IMR-90 (cell line): ENCODE results near the gene PGGT1B. TPM values are rescaled to one million over a fixed set of nuclear protein-coding genes. Genes with fewer than 3 reads are reported as not detected.

ENCODE experiments used
- ATAC-seq: fragments of 200-7000 bp; cut with Tn5 transposase; 2 replicates; pipeline ENCODE4 v1.9.1; 2020; ENCODE audit warnings: low read depth, mild to moderate bottlenecking, moderate library complexity
- BruUV-seq: library from RNA; stranded (reverse); fragments of 400-500 nt; replicated peaks from 2 replicates; lab custom pipeline; 2021; lab: Mats Ljungman, UMichigan
- CTCF ChIA-PET: fragments of 300-600 bp; formaldehyde crosslinking; extraction: SDS; loops from one replicate; lab custom pipeline; 2021; ENCODE audit warnings: antibody characterized with exemption; lab: Yijun Ruan, JAX
- POLR2A ChIA-PET: fragments of 300-600 bp; sonication (Branson Sonifier 250); formaldehyde crosslinking; loops from one replicate; lab custom pipeline; 2022; ENCODE audit warnings: antibody characterized with exemption; ENCODE audit not compliant: unreplicated experiment; lab: Charles Lee
- DNase-seq: peaks from one replicate; pipeline ENCODE4 v3.0.0; 2013
- H2AFZ ChIP-seq: replicated peaks from 2 replicates; pipeline ENCODE3; 2013; ENCODE audit warnings: low read length, mild to moderate bottlenecking; ENCODE audit not compliant: poor library complexity
- H2AK5ac ChIP-seq: 2 replicates; pipeline ENCODE4 v1.6.1; 2013; ENCODE audit warnings: low read depth, low read length, inconsistent platforms
- H2AK9ac ChIP-seq: replicated peaks from 2 replicates; pipeline ENCODE3; 2013; ENCODE audit warnings: mild to moderate bottlenecking, low read depth, low read length, moderate library complexity; ENCODE audit not compliant: poor library complexity
- H2BK120ac ChIP-seq: 2 replicates; pipeline ENCODE4 v1.6.1; 2013; ENCODE audit warnings: low read depth, low read length, inconsistent platforms
- H2BK15ac ChIP-seq: 3 replicates; pipeline ENCODE4 v1.6.1; 2013; ENCODE audit warnings: low read depth, low read length, inconsistent platforms
- H2BK20ac ChIP-seq: 2 replicates; pipeline ENCODE4 v1.6.1; 2013; ENCODE audit warnings: low read depth, mild to moderate bottlenecking, inconsistent platforms, low read length, moderate library complexity
- H2BK5ac ChIP-seq: 2 replicates; pipeline ENCODE4 v1.6.1; 2013; ENCODE audit warnings: mild to moderate bottlenecking, low read depth, low read length, inconsistent platforms; ENCODE audit not compliant: poor library complexity, severe bottlenecking
- H3K14ac ChIP-seq: replicated peaks from 2 replicates; pipeline ENCODE4 v1.6.1; 2013; ENCODE audit warnings: low read depth, low read length, inconsistent platforms
- H3K18ac ChIP-seq: 2 replicates; pipeline ENCODE4 v1.6.1; 2013; ENCODE audit warnings: low read depth, low read length, control low read depth
- H3K23ac ChIP-seq: 2 replicates; pipeline ENCODE4 v1.6.1; 2013; ENCODE audit warnings: low read depth, low read length, inconsistent platforms
- H3K27ac ChIP-seq: 2 replicates; pipeline ENCODE4 v1.5.1; 2013; ENCODE audit warnings: mild to moderate bottlenecking, control low read depth, low read length; ENCODE audit not compliant: insufficient read depth
- H3K27me3 ChIP-seq: 2 replicates; pipeline ENCODE4 v1.6.1; 2013; ENCODE audit warnings: low read length; ENCODE audit not compliant: control insufficient read depth, insufficient read depth
- H3K36me3 ChIP-seq: 2 replicates; pipeline ENCODE4 v1.6.1; 2013; ENCODE audit warnings: low read length, mixed read lengths; ENCODE audit not compliant: control insufficient read depth, insufficient read depth
- H3K4ac ChIP-seq: 2 replicates; pipeline ENCODE4 v1.6.1; 2013; ENCODE audit warnings: low read depth, low read length, inconsistent platforms
- H3K4me1 ChIP-seq: 2 replicates; pipeline ENCODE4 v1.6.1; 2013; ENCODE audit warnings: low read length, mixed read lengths; ENCODE audit not compliant: control insufficient read depth, insufficient read depth
- H3K4me2 ChIP-seq: 2 replicates; pipeline ENCODE4 v1.6.1; 2013; ENCODE audit warnings: low read depth, mild to moderate bottlenecking, control low read depth, low read length, moderate library complexity
- H3K4me3 ChIP-seq: 2 replicates; pipeline ENCODE4 v1.5.1; 2013; ENCODE audit warnings: low read depth, mild to moderate bottlenecking, control low read depth, low read length, moderate library complexity; ENCODE audit not compliant: insufficient read depth
- H3K56ac ChIP-seq: 2 replicates; pipeline ENCODE4 v1.6.1; 2013; ENCODE audit warnings: low read length, inconsistent platforms; ENCODE audit not compliant: insufficient read depth; ENCODE audit errors: extremely low read depth
- H3K79me1 ChIP-seq, 2 experiments: 2 replicates each; pipeline ENCODE4 v1.6.1; 2013; ENCODE audit warnings: low read length in 2 of 2, inconsistent platforms in 1 of 2, low read depth in 1 of 2
- H3K9ac ChIP-seq: 2 replicates; pipeline ENCODE4 v1.6.1; 2013; ENCODE audit warnings: low read depth, low read length, control low read depth
- H3K9me1 ChIP-seq: 2 replicates; pipeline ENCODE4 v1.6.1; 2013; ENCODE audit warnings: low read length, inconsistent platforms; ENCODE audit not compliant: insufficient read depth
- H3K9me3 ChIP-seq: 2 replicates; pipeline ENCODE4 v1.6.1; 2013; ENCODE audit warnings: low read length; ENCODE audit not compliant: control insufficient read depth, insufficient read depth
- H4K20me1 ChIP-seq: 2 replicates; pipeline ENCODE4 v1.6.1; 2013; ENCODE audit warnings: low read length, inconsistent platforms; ENCODE audit not compliant: insufficient read depth
- H4K5ac ChIP-seq: 2 replicates; pipeline ENCODE4 v1.6.1; 2013; ENCODE audit warnings: mild to moderate bottlenecking, low read depth, low read length, control low read depth
- H4K8ac ChIP-seq, 2 experiments: 2 replicates each; pipeline ENCODE4 v1.6.1; 2013; ENCODE audit warnings: low read depth in 2 of 2, low read length in 2 of 2, control low read depth in 1 of 2, inconsistent platforms in 1 of 2
- H4K91ac ChIP-seq: 2 replicates; pipeline ENCODE4 v1.6.1; 2013; ENCODE audit warnings: low read depth, low read length, inconsistent platforms; ENCODE audit not compliant: insufficient read depth
- BHLHE40 ChIP-seq: fragments of 150-350 bp; IDR thresholded peaks from 2 replicates; pipeline ENCODE4 v1.6.1; 2016; ENCODE audit warnings: mild to moderate bottlenecking, low read depth, low read length
- CEBPB ChIP-seq: IDR thresholded peaks from 2 replicates; pipeline ENCODE4 v1.6.1; 2012; ENCODE audit warnings: low read depth, low read length, improper control_type of control experiment
- CHD1 ChIP-seq: IDR thresholded peaks from 2 replicates; pipeline ENCODE4 v1.6.1; 2012; ENCODE audit warnings: low read depth, low read length, improper control_type of control experiment
- CTCF ChIP-seq: conservative IDR thresholded peaks from 2 replicates; pipeline ENCODE4 v1.5.1; 2012; ENCODE audit warnings: mild to moderate bottlenecking, low read depth, low read length, improper control_type of control experiment
- ELK1 ChIP-seq: fragments of 150-350 bp; IDR thresholded peaks from 2 replicates; pipeline ENCODE4 v1.6.1; 2016; ENCODE audit warnings: low read depth, mild to moderate bottlenecking, low read length, moderate library complexity, borderline replicate concordance
- FOS ChIP-seq: fragments of 150-350 bp; IDR thresholded peaks from 2 replicates; pipeline ENCODE4 v1.6.1; 2016; ENCODE audit warnings: low read depth, low read length
- MAFK ChIP-seq: IDR thresholded peaks from 2 replicates; pipeline ENCODE4 v1.6.1; 2012; ENCODE audit warnings: low read depth, low read length, improper control_type of control experiment
- MAZ ChIP-seq: IDR thresholded peaks from 2 replicates; pipeline ENCODE4 v1.6.1; 2012; ENCODE audit warnings: low read depth, mild to moderate bottlenecking, low read length, improper control_type of control experiment, moderate library complexity, borderline replicate concordance
- MXI1 ChIP-seq: IDR thresholded peaks from 2 replicates; pipeline ENCODE4 v1.6.1; 2012; ENCODE audit warnings: low read depth, mild to moderate bottlenecking, low read length, moderate library complexity, borderline replicate concordance
- POLR2A ChIP-seq: IDR thresholded peaks from 2 replicates; pipeline ENCODE4 v1.6.1; 2012; ENCODE audit warnings: mild to moderate bottlenecking, low read depth, low read length
- RAD21 ChIP-seq: IDR thresholded peaks from 2 replicates; pipeline ENCODE4 v1.6.1; 2012; ENCODE audit warnings: low read length, improper control_type of control experiment
- RFX5 ChIP-seq: IDR thresholded peaks from 2 replicates; pipeline ENCODE4 v1.8.0; 2012; ENCODE audit warnings: low read depth, mild to moderate bottlenecking, low read length, moderate library complexity
- SMC3 ChIP-seq: fragments of 150-350 bp; IDR thresholded peaks from 2 replicates; pipeline ENCODE4 v1.6.1; 2016; ENCODE audit warnings: low read depth, mild to moderate bottlenecking, antibody characterized with exemption, low read length, moderate library complexity
- dilution Hi-C: fragments of 300-500 bp; cut with HindIII; formaldehyde crosslinking; loops from one replicate; pipeline ENCODE4 v1.14.3; 2018; ENCODE audit warnings: low sequenced_read_pairs; ENCODE audit not compliant: unreplicated experiment
- in situ Hi-C: fragments of 300-500 bp; cut with MboI; formaldehyde crosslinking; loops from 3 replicates; pipeline ENCODE4 v1.14.3; 2019; ENCODE audit warnings: low sequenced_read_pairs, inconsistent platforms, mixed read lengths
- intact Hi-C: fragments of 100-400 bp; cut with micrococcal nuclease; formaldehyde crosslinking; loops from 2 replicates; pipeline ENCODE4 v1.10.0; 2022
- polyA plus RNA-seq, 3 experiments: library from polyadenylated mRNA; depleted of rRNA; stranded (reverse); fragments of >200 nt; gene quantifications; 2 replicates each; pipeline ENCODE4 v1.2.3, GENCODE V29; 2012; ENCODE audit warnings: low replicate concordance in 1 of 3
- total RNA-seq: library from RNA; depleted of rRNA; stranded (reverse); fragments of >200 nt; gene quantifications from 2 replicates; pipeline ENCODE4 v1.2.3, GENCODE V29; 2012

Gene PGGT1B
- total and polyA plus RNA-seq, 2 of the 4 experiments (the other 2 are of a cell fraction): 2.1 to 19.2 TPM

GRCh38 chr5:115246361-115246991 lies 16.2 kb downstream of the PGGT1B start (continued):
- no peak for TF ChIP-seq BHLHE40

- H3K23ac ChIP-seq: peak overlapping the region; percentile 3; the same call in 1 of the 2 replicates
- H4K8ac ChIP-seq: no peak overlapping the region
- dilution Hi-C loops: no loop called here
- H2BK20ac ChIP-seq: no peak overlapping the region
- no peak overlapping the region for H2AFZ ChIP-seq
- H2AK9ac ChIP-seq: no peak overlapping the region
- ATAC-seq (peak; percentile 66), DNase-seq (peak; percentile 53)
- H3K18ac ChIP-seq: no peak overlapping the region
- no peak overlapping the region for H3K9ac ChIP-seq
- no peak overlapping the region for H2AK5ac ChIP-seq
- 0 out of 2 replicates have a peak, but pooled peaks cover 3% of the 10 kb centered on the region for H3K9me1 ChIP-seq
- H3K4me1 ChIP-seq: peaks cover 6% of the 10 kb centered on the region
- ChIA-PET POLR2A (interaction anchor here (0.6 kb wide), 1 partner anchor 136 kb away, joined by 7 read pairs; no protein-coding TSS in a partner anchor), CTCF (interaction anchor here (0.6 kb wide), 1 partner anchor 242 kb away, joined by 8 read pairs; no protein-coding TSS in a partner anchor)
- H2BK120ac ChIP-seq: no peak overlapping the region
- no peak overlapping the region for H4K91ac ChIP-seq
- no peak overlapping the region for H3K27ac ChIP-seq
- H2BK15ac ChIP-seq: no peak overlapping the region
- no peaks in the 10 kb centered on the region for H3K9me3 ChIP-seq
- H3K14ac ChIP-seq: no peak overlapping the region
- H3K4me2 ChIP-seq: peak overlapping the region; percentile 61; the same call in 1 of the 2 replicates
- H3K27me3 ChIP-seq: no peaks in the 10 kb centered on the region
- H3K4me3 ChIP-seq: no peak overlapping the region
- peaks cover 7% of the 10 kb centered on the region; the same call in 1 of the 2 replicates for H3K36me3 ChIP-seq
- in situ Hi-C loops: loop anchor here (10.0 kb wide), 1 partner anchor 149 kb away; no protein-coding TSS in a partner anchor
- peaks cover 16 to 20% of the 10 kb centered on the region in 2 experiments; a peak in 3 of 4 replicates for H3K79me1 ChIP-seq
- H4K20me1 ChIP-seq: peaks cover 13% of the 10 kb centered on the region; the same call in 1 of the 2 replicates
- intact Hi-C loops: loop anchor here (10.0 kb wide), 1 partner anchor 1569 kb away; no protein-coding TSS in a partner anchor
- H3K56ac ChIP-seq: no peak overlapping the region
- BruUV-seq: no TSS peak
- H3K4ac ChIP-seq: no peak overlapping the region
- H2BK5ac ChIP-seq: no peak overlapping the region
- no peak overlapping the region for H4K5ac ChIP-seq
- TF ChIP-seq CTCF (no peak), CEBPB (no peak), SMC3 (no peak), MXI1 (no peak), FOS (no peak), MAZ (no peak), RFX5 (no peak), CHD1 (no peak), MAFK (no peak), POLR2A (no peak), ELK1 (no peak), RAD21 (no peak)
These were observed 19.3 kb downstream of the PGGT1B start for GRCh38 chr5:115243412-115243811.
